ENCODE results near the gene GAREM2.

The GAREM2 gene

DNA sequence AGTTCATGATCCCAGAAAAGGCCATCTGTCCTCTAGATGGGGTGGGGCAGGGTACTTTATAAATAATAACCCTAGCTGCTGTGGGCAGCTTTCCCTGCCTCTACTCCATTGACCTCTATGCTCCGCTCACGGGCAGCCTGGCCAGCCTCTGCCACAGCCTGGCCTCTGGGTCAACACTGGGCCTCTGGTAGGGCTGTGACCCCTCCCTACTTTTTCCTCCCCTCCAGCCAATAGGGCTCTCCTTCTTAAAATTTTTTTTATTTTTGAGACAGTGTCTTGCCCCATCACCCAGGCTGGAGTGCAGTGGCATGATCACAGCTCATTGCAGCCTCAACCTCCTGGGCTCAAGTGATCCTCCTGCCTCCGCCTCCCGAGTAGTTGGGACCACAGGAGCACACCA is 4.1 kb upstream of the GAREM2 start:
- TF ChIP-seq, protein P1, sequence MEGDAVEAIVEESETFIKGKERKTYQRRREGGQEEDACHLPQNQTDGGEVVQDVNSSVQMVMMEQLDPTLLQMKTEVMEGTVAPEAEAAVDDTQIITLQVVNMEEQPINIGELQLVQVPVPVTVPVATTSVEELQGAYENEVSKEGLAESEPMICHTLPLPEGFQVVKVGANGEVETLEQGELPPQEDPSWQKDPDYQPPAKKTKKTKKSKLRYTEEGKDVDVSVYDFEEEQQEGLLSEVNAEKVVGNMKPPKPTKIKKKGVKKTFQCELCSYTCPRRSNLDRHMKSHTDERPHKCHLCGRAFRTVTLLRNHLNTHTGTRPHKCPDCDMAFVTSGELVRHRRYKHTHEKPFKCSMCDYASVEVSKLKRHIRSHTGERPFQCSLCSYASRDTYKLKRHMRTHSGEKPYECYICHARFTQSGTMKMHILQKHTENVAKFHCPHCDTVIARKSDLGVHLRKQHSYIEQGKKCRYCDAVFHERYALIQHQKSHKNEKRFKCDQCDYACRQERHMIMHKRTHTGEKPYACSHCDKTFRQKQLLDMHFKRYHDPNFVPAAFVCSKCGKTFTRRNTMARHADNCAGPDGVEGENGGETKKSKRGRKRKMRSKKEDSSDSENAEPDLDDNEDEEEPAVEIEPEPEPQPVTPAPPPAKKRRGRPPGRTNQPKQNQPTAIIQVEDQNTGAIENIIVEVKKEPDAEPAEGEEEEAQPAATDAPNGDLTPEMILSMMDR (IDR thresholded peaks at IDR 0.05; ENCODE audit: borderline replicate concordance, control extremely low read depth, extremely low read depth, insufficient read depth, missing control alignments): no peak
- in situ Hi-C loops (cut with MboI; ENCODE audit: low sequenced_read_pairs, unreplicated experiment): no loop called here
- no peak for DNase-seq (ENCODE audit: low spot score)

DNA sequence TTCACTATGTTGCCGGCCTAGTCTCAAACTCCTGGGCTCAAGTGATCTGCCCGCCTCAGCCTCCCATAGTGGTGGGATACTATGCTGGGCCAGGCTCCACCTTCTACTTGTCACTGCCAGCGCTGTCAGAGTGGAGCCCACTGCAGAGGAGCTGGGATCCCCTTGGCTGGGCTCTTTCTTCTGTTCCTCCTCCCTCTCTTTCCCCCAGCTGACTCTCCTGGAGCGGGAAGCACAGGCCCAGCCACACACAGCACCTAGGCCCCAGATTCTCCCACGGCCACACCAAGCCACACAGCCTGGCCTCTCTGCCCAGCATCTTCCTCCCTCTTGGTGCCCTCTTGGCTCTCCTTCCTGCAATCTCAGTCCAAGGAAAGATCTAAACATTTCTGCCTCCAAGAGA is 3.7 kb upstream of the GAREM2 start:
- no peak for DNase-seq (ENCODE audit: low spot score)
- TF ChIP-seq, protein P1 (IDR thresholded peaks at IDR 0.05; ENCODE audit: borderline replicate concordance, control extremely low read depth, extremely low read depth, insufficient read depth, missing control alignments): no peak
- in situ Hi-C loops (cut with MboI; ENCODE audit: low sequenced_read_pairs, unreplicated experiment): no loop called here

DNA sequence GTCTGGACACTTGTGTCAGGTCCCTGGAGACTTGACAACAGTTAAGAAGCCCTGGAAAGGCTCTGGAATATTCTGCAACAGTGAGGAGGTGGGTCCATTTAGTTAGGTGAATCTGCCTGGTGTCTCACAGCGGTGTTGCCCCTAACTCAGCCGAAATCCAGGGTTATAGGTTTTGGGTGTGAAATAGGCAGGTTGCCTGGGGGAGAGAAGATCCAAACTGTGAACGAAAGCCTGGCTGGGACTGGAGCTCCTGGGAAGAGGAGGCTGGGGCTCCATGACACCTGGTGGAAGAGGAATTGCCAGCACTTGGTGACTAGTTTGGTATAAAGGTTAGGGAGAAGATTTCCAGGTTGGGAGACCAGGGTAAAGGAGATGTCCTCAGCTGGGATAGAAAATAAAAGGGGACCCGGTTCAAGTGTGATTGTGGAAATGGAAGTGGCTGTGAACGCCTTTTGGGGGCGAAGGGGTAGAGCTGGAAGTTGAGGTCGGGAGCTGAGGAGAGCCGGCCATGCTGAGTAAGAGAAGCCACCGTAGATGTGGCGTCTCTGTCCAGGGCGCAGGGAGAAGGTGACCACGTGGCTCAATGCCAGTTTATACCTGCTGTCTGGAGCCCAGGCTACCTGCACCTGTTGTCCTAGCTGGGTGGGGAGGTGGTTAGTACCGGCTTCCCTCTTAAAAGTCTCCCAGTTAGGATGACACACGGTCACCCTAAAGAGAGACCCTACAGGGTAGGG is 3.0 kb upstream of the GAREM2 start:
- TF ChIP-seq, protein P1 (IDR thresholded peaks at IDR 0.05; ENCODE audit: borderline replicate concordance, control extremely low read depth, extremely low read depth, insufficient read depth, missing control alignments): no peak
- no peak for DNase-seq (ENCODE audit: low spot score)

DNA sequence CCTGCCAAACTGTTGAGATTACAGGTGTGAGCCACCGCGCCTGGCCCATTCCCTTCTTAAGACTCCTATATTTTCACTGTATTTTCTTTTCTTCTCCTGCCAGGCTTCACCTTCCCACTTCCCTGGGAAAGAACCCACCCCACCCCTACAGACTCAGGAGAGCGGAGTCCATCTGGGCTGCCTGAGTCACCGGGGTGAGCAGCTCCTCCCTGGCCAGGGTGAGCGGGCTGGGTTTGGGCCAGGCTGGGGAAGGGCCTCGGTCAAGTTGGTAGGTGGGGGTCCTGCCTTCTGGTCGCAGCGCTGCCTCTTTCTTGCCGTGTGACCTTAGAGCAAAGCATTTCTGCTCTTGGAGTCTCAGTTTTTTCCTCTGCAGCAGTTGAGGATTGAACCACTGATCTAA is 2.1 kb upstream of the GAREM2 start:
- DNase-seq (ENCODE audit: low spot score): no peak
- TF ChIP-seq, protein P1 (IDR thresholded peaks at IDR 0.05; ENCODE audit: borderline replicate concordance, control extremely low read depth, extremely low read depth, insufficient read depth, missing control alignments): no peak
- in situ Hi-C loops (cut with MboI; ENCODE audit: low sequenced_read_pairs, unreplicated experiment): no loop called here

More for the DNA sequence above, 3.0 kb upstream of the GAREM2 start:
- in situ Hi-C loops (cut with MboI; ENCODE audit: low sequenced_read_pairs, unreplicated experiment): no loop called here

DNA sequence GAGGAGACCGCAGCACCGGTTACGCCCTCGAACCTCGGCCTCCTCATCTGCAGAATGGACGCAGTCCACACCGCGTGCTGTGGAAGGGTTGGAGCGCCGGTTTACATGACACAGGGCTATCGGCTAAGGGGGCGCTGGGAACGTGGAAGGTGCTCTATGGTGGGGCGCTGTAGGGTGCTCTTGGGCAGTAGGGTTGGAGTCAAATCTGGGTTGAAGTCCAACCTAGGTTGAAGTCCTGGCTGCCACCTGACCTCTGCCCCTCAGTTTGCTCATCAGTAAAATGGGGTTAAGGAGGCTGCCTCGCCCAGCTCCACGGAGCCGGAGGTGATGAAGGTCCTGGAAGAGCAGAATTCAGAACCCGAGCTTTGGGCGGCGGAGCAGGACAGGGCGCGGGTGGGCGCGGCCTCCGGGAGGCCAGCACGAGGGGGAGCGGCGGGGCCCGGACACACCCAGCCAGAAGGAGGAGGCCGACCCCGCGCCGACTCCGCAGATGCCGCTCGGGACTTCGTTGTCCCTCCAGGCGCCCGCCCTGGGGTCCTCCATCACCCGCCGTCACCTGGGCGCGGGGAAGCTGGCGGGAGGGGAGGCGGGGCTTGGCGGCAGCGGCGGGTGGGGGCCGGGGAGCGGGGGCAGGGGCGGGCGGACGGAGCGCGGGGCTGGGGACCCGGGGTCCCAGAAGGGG is 558 bp upstream of the GAREM2 start:
- in situ Hi-C loops (cut with MboI; ENCODE audit: low sequenced_read_pairs, unreplicated experiment): no loop called here
- TF ChIP-seq, protein P1 (IDR thresholded peaks at IDR 0.05; ENCODE audit: borderline replicate concordance, control extremely low read depth, extremely low read depth, insufficient read depth, missing control alignments): no peak
- no peak for DNase-seq (ENCODE audit: low spot score)

DNA sequence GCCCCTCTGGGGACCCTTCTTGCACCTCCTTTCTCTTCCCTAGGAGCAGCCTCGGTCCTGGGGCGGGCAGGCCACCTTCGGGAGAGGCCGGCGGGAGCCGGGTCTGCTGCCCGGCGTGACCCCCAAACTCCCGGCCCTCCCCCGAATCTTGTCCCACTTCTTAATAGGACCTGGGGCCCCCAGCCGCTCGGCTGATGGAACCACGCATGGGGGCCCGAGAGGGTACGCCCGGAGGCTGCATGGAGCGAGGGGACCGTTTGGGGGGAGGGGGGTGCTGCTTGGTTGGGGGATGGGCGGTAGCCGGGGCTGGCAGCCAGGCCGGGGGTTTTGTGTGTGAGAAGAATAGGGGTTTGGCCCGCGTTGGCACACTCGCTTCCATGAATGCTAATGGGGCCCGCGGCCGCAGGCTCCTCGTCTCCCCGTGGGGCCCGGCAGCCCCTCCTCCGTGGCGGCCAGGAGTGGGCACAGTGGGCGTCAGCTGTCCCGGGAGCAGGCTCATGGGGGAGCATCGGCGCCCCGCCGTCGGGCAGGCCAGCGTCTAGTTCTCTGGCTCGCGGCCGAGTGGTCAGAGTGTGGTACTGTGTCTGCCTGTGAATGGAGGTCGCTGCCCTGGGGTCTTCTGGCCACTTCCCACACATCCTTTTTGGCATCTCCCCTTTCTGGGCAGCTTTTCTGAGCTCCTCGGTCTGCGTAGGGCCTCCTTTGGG is 1.0 kb downstream of the GAREM2 start:
- no peak for DNase-seq (ENCODE audit: low spot score)
- TF ChIP-seq, protein P1 (IDR thresholded peaks at IDR 0.05; ENCODE audit: borderline replicate concordance, control extremely low read depth, extremely low read depth, insufficient read depth, missing control alignments): no peak
- in situ Hi-C loops (cut with MboI; ENCODE audit: low sequenced_read_pairs, unreplicated experiment): no loop called here
